Right ventricle myocardium inferior (tissue), 1 donor: Measurements from ENCODE around the gene GABBR2. TPM values are rescaled to one million over a fixed set of nuclear protein-coding genes. Genes with fewer than 3 reads are reported as not detected.

Experiments
- ATAC-seq: fragments of 200-7000 bp; cut with Tn5 transposase; one replicate; pipeline ENCODE4 v1.9.1; 2020; ENCODE audit warnings: mild to moderate bottlenecking, moderate library complexity
- DNase-seq: peaks from one replicate; pipeline ENCODE4 v3.0.0; 2021; ENCODE audit errors: missing footprints
- intact Hi-C: fragments of 100-400 bp; cut with DNase I; formaldehyde crosslinking; loops from one replicate; pipeline ENCODE4 v1.11.0; 2022
- total RNA-seq: library from RNA; stranded (reverse); fragmentation: NEBNext Ultra II Directional; extraction: Animal tissue kit (Norgen Biotek cat#: 25700); gene quantifications from one replicate; pipeline ENCODE4 v1.2.1, GENCODE V29; 2021
- donor health status: DM: no; HTN: yes; CAD: no; lungs with severe emphysema.

Gene GABBR2
- total RNA-seq, 1 donor from 2014 or later = 0.38 TPM

GRCh38 chr9:98565152-98566135 is 143.3 kb downstream of the GABBR2 start:
- intact Hi-C loops = no loop called here
- no peak for DNase-seq
- peak; percentile 8 for ATAC-seq

- no peak for ATAC-seq
- DNase-seq = no peak
- intact Hi-C loops = no loop called here
These were observed 144.0 kb downstream of the GABBR2 start for GRCh38 chr9:98564714-98565113.

GRCh38 chr9:98563988-98564387 is 144.7 kb downstream of the GABBR2 start:
- intact Hi-C loops = no loop called here
- no peak for DNase-seq
- ATAC-seq = no peak

DNA sequence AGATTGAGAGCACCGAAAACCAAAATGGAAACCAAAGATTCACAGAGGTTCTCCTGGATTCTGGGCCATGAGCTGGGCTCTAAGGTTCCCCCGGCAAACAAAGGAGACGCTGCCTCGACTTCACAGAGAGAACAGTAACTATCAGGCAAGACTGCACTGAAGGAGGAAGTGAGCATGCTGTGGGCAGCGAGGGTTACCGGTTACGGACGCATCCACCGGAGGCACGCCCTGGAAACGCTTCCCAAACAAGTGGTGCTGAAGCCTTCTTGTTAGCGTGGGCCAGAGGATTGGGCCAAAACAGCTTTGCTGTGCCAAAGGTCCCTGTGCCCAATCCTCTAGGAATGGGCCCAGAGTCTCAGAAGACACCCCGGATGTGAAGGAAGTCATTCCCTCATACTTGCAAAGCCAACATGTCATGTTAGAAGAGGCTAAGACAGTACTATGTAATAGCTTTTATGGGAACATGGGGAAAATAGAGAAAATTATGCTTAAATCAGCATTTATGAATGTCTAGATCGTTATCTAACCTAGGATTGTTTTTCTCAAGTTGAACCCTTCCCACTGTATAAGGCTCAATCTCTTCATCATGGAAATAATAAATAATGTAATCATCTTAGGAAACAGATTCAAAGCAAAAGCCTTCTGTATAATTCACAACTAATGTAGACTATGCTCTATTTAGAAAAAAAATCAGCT is 145.4 kb downstream of the GABBR2 start:
- intact Hi-C loops = no loop called here
- DNase-seq (no peak), ATAC-seq (no peak)

- ATAC-seq (no peak), DNase-seq (no peak)
- intact Hi-C loops = no loop called here
These were observed 149.2 kb downstream of the GABBR2 start for GRCh38 chr9:98559561-98559960.

DNA sequence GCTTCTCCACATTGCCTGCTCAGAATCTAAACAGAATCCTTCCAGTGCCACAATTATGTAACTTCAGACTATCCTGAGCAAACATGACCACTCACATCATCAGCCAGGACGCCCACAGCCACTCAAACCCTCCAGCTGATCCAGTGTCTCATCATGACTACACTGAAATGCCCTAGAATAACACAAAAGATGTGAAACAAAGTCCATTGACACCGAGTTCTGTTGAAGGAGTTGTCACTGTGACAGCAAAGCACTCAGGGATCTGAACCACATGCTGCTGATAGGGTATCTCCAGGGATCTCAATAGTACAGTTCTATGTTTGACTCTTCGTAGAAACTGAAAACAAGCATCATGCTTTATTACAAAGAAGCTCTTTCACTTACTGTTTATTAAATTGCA is 150.2 kb downstream of the GABBR2 start:
- peak; percentile 75 for ATAC-seq
- intact Hi-C loops = no loop called here
- DNase-seq = no peak

GRCh38 chr9:98556511-98556910 is 152.2 kb downstream of the GABBR2 start:
- intact Hi-C loops = no loop called here
- no peak for ATAC-seq

DNA sequence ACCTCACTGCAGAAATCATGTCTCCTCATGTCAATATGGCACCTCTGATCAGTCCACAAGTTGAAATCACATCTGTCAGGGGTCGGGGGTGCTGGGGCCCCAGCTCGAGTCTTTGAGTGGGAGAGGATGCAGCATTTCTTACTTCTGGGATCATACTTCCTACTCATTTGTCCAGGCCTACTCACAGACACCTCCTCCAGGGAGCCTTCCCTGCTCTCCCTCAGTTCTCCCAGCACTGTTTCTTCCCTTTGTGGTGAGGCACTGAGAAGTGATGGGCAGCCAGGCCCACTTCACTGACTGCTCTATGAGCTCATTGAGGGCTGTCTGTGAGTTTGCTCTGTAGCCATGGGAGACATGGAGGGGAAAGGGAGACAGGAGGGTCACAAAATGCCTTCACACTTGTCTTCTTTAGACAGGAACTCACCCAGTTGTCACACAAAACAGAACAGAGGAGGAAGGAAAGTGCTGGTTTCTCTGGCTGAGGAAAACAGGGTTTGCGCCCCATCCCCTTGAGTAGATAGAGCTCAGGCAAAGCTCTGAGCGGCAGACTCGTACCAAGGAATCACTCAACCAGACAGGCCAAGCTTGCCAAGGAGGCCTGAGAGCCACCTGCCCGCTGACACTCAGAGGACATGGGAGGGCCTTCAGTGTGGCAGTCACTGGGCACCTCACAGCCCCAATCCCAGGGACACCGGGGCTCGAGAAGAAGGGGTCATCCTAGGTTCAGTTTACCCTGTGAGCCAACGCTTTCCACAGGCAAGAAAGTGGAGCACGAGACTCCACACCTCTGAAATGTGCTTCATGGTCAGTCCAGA is 152.9 kb downstream of the GABBR2 start:
- intact Hi-C loops = no loop called here

More at GRCh38 chr9:98556511-98556910, 152.2 kb downstream of the GABBR2 start:
- no peak for DNase-seq

GRCh38 chr9:98554752-98555151 is 154.0 kb downstream of the GABBR2 start:
- no peak for ATAC-seq
- intact Hi-C loops = no loop called here
- DNase-seq = no peak

More for the DNA sequence above, 152.9 kb downstream of the GABBR2 start:
- no peak for DNase-seq
- no peak for ATAC-seq

DNA sequence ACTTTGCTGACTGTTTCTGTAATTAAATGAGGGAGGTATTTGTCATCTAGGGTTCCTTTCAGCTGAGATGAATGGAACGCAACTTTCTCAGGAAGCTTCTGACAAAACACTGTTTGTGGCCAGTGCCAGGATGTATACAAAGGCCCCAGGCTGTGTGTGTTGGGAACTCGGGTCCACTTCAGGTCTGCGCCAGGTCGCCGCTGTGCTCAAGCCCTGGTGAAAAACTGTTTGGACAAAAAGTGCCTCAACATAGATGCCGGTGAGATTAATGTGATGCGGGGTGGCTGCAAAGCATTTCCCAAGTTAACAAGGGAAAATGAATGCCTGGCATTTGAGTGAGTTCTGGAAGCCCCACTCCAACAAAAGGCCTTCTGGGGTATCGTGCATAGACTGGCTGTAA is 156.4 kb downstream of the GABBR2 start:
- DNase-seq = no peak
- intact Hi-C loops = no loop called here
- ATAC-seq = no peak

GRCh38 chr9:98551511-98552286 is 157.0 kb downstream of the GABBR2 start:
- DNase-seq = no peak
- ATAC-seq = no peak
- intact Hi-C loops = no loop called here

GRCh38 chr9:98550206-98550820 is 158.4 kb downstream of the GABBR2 start:
- intact Hi-C loops = no loop called here
- ATAC-seq (no peak), DNase-seq (no peak)

DNA sequence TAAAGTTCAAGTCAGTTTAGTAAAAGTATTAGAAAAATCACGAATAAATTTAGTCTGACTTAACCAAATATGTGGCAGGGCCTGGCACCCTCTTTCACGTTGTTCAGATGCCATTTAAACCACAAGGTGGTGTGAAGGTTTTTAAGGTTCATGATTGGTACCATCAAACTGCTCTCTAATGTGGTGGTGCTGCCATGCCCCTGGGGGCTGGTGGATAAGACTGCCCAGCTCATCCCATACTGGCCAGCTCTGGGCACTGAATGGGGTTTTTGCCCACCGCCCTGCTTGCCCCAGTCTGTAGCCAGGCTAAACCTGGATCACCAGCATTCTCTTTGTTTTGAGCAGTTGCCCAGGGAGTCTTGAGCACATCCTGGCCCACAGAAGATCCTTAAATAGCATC is 159.3 kb downstream of the GABBR2 start:
- no peak for DNase-seq
- intact Hi-C loops = no loop called here
- no peak for ATAC-seq

GRCh38 chr9:98547606-98548005 is 161.1 kb downstream of the GABBR2 start:
- no peak for ATAC-seq
- intact Hi-C loops = no loop called here
- no peak for DNase-seq

DNA sequence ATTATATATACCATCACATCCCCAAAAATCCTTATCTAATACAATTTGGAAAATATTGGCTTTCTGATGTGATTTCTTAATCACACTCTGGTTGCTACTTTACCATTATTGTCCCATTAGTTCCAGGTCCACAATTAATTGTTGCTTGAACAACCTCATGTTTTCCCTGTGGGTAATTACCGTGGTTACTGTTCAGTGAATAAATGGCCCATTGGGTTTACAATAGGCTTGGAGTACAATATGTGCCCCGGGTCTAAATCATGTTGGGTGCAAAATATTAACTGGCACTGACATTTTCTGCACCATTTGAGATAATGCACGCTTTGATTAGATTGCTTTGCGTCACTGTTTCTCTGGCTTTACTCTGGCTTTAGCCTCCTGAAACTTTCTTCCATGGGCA is 163.7 kb downstream of the GABBR2 start:
- intact Hi-C loops = no loop called here
- DNase-seq (no peak), ATAC-seq (no peak)

DNA sequence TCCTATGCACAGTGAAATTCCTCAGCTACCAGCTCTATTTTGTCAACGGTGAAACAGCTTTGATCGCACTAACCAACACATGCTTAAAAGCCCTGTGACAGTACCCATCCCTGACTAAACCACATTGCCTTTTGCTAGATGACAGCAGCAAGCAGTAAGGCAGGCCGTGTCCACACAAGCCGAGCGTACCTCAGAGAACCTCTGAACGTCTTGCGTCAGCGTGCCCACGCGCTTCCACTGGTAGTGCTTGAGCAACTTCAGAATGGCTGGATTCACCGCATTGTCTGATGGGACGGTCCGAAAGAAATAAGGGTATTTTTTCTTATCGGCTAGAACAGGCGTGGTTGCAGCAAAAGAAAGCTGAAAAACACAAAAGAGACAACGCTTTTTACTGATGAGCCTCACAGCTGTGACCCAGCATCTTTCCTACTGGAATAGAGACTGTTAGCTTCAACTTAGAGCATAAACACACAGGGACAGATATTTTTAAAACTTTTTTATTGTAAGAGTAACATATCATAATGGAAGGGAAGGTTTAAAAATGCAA is 167.0 kb downstream of the GABBR2 start:
- no peak for DNase-seq
- intact Hi-C loops = no loop called here
- no peak for ATAC-seq

DNA sequence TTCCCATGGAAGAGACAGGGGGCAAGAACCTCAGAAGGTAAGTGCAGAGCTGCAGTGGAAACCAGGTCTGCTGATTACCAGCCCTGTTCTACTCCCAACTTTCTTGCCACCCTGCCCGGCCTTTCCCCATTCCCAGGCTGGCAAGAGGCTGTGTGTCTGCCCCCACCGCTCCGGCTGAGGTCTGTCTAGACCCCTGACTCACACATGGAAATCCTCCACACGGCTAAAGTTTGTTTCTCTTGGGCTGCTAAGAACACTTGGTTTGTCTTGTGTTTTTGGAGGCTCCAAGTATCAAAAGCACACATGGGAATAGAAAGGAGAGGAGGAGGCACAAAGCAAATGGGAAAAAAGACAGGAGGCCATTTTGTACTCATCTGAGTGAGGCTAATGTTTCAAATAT is 168.3 kb downstream of the GABBR2 start:
- no peak for DNase-seq
- intact Hi-C loops = no loop called here
- ATAC-seq = no peak

GRCh38 chr9:98539954-98540353 is 168.8 kb downstream of the GABBR2 start:
- intact Hi-C loops = no loop called here
- ATAC-seq = no peak
- DNase-seq = no peak
